Esophagus squamous epithelium (tissue), 5 donors: ENCODE results near the gene TAGAP. TPM values are rescaled to one million over a fixed set of nuclear protein-coding genes. Genes with fewer than 3 reads are reported as not detected.
"Not testable (repeated sequence)": the region's sequence is repeated elsewhere in the genome, so short reads cannot be mapped to it uniquely, and the experiment has no call there.

ENCODE experiments used
- DNase-seq: peaks from one replicate; lab custom pipeline; 2025; lab: John Stamatoyannopoulos, UW
- H3K27ac ChIP-seq, 4 donors: fragments of 200-600 bp; sonication (generic); one replicate each; pipeline ENCODE4 v1.5.1; 2016 to 2019; ENCODE audit warnings: mild to moderate bottlenecking in 1 of 4
- H3K27me3 ChIP-seq, 4 donors: fragments of 200-600 bp; sonication (generic); 1 replicate in 3 of 4; 2 replicates in 1 of 4; pipeline versions ENCODE4 v1.5.1 to v1.6.0; 2017 to 2021; ENCODE audit warnings: antibody characterized with exemption in 1 of 4
- H3K36me3 ChIP-seq, 3 donors: fragments of 200-600 bp; sonication (generic); one replicate each; pipeline ENCODE4 v1.5.1; 2016 to 2019
- H3K4me1 ChIP-seq, 3 donors: fragments of 200-600 bp; sonication (generic); one replicate each; pipeline ENCODE4 v1.5.1; 2017 to 2019
- H3K4me3 ChIP-seq, 4 donors: fragments of 200-600 bp; sonication (generic); 1 replicate in 3 of 4; 2 replicates in 1 of 4; pipeline ENCODE4 v1.5.1; 2016 to 2019; ENCODE audit warnings: mild to moderate bottlenecking in 2 of 4, moderate library complexity in 1 of 4
- H3K9me3 ChIP-seq, 3 donors: fragments of 200-600 bp; sonication (generic); one replicate each; pipeline ENCODE4 v1.5.1; 2016 to 2019
- POLR2A ChIP-seq, 4 donors: fragments of 450-650 bp; IDR thresholded peaks; one replicate each; pipeline ENCODE4 v1.6.1; 2017; ENCODE audit warnings: antibody characterized with exemption in 4 of 4, mild to moderate bottlenecking in 4 of 4, moderate library complexity in 3 of 4
- WGBS, 2 donors: methylation state at CpG; one replicate each; pipeline ENCODE4 v1.1.5; 2018; 5-methylcytosine and 5-hydroxymethylcytosine counted together
- intact Hi-C: fragments of 100-400 bp; cut with DNase I; formaldehyde crosslinking; loops from one replicate; pipeline ENCODE4 v1.15.0; 2022
- total RNA-seq, 4 donors: library from RNA; depleted of rRNA; stranded (reverse); fragments of >200 nt; gene quantifications; one replicate each; pipeline ENCODE4 v1.1.0, GENCODE V29; 2016
- TF ChIP-seq, protein P1 (sequence below), 6 experiments: fragments of 450-650 bp in 4 of 6; fragments of 200-600 bp in 2 of 6; sonication (generic) in 2 of 6; IDR thresholded peaks; one replicate each; pipeline ENCODE4 v1.5.1; 2016 to 2019; ENCODE audit warnings: antibody characterized with exemption in 6 of 6, mild to moderate bottlenecking in 4 of 6, moderate library complexity in 4 of 6
- donor health status: DM: yes; HTN: yes; CAD: no.

The TAGAP gene
- total RNA-seq, 4 donors from 2014 or later, result 0.83 to 3.6 (median 2.4) TPM

DNA sequence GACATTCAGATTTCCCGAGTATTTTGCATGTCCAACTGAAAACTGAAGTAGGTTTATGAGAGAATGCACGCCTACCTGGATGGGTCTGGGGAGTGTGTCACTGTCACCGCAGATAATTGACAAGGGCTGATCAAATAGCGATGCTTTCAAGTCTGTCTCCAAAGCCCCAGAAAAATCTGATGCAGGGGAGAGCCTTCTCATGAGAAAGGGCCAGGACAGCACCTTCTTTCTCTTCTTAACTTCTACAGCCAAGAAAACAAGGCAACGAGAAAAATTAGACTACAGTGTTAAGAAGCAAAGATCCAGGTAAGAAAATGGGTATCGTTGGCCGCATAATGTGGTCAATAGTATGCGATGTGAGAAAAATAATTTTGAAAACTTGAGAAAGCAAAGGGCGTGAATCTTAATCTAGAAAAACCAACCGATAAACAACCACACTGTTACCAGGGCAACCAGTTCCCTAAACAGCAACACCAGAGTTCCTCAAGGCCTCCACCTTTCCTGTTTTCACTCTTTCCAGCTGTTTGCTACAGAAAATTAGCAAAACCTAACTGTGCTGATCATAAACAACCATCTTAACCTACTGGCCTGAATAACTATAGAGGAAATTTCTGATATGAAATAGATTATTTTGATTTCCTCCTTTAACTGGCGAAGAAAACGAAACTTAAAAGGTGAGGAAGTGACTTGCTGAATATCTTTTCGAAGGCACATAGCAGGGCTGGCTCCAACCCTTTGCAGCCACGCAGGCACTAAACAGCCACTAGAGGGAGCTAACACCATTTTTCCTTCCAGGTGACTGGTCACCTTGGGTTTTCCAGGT, 2.6 kb downstream of the TAGAP start:
- H3K9me3 ChIP-seq, result no peaks in the 10 kb centered on the region
- H3K4me1 ChIP-seq, result peaks cover 5 to 51% (median 8%) of the 10 kb centered on the region in 3 donors
- no peaks in the 10 kb centered on the region for H3K36me3 ChIP-seq
- intact Hi-C loops, result no loop called here
- H3K4me3 ChIP-seq, result peak overlapping the region in 3 of 4 donors; percentile 19 to 52 (median 28)
- peak overlapping the region; percentile 47 to 82 (median 62) for H3K27ac ChIP-seq
- TF ChIP-seq, protein P1, sequence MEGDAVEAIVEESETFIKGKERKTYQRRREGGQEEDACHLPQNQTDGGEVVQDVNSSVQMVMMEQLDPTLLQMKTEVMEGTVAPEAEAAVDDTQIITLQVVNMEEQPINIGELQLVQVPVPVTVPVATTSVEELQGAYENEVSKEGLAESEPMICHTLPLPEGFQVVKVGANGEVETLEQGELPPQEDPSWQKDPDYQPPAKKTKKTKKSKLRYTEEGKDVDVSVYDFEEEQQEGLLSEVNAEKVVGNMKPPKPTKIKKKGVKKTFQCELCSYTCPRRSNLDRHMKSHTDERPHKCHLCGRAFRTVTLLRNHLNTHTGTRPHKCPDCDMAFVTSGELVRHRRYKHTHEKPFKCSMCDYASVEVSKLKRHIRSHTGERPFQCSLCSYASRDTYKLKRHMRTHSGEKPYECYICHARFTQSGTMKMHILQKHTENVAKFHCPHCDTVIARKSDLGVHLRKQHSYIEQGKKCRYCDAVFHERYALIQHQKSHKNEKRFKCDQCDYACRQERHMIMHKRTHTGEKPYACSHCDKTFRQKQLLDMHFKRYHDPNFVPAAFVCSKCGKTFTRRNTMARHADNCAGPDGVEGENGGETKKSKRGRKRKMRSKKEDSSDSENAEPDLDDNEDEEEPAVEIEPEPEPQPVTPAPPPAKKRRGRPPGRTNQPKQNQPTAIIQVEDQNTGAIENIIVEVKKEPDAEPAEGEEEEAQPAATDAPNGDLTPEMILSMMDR (IDR thresholded peaks at IDR 0.05), result peak; percentile 90 to 96 (median 92)
- no peak for TF ChIP-seq POLR2A (IDR thresholded peaks at IDR 0.05)
- H3K27me3 ChIP-seq, result peaks cover 0 to 5% (median 0%) of the 10 kb centered on the region in 4 donors
- no peak for DNase-seq
- WGBS, 2 donors, result 45 to 49% methylated on average over 14 of the region's 14 CpGs

DNA sequence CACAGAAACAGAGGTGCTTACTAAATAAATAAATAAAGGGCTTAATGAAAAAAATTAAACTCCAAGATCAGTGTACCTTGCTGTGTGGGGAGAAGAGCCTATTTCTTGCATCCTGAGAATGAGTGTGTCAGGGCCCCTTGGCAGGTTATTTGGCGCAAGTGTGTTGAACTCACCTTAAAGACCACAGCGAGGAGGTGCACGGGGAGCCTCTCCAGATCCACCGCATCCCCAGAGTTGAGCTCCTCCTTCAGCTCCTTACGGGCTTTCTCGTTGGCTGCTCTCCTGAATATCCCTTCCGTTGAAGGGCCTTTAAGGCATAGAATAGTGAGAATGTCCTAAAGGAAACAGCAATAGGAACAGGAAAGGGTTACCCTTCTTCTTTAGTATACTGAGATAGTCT, 3.6 kb downstream of the TAGAP start:
- H3K36me3 ChIP-seq, result peaks cover 0 to 2% (median 0%) of the 10 kb centered on the region in 3 donors
- H3K4me1 ChIP-seq, result peaks cover 5 to 51% (median 8%) of the 10 kb centered on the region in 3 donors
- no peak for DNase-seq
- peak overlapping the region in 2 of 4 donors; percentile 63 to 82 for H3K27ac ChIP-seq
- 77 to 96% methylated on average over 7 of the region's 7 CpGs for WGBS, 2 donors
- no peaks in the 10 kb centered on the region for H3K9me3 ChIP-seq
- intact Hi-C loops, result no loop called here
- H3K4me3 ChIP-seq, result no peak overlapping the region
- no peaks in the 10 kb centered on the region for H3K27me3 ChIP-seq
- no peak for TF ChIP-seq POLR2A (IDR thresholded peaks at IDR 0.05)
- TF ChIP-seq, protein P1 (IDR thresholded peaks at IDR 0.05), result no peak

DNA sequence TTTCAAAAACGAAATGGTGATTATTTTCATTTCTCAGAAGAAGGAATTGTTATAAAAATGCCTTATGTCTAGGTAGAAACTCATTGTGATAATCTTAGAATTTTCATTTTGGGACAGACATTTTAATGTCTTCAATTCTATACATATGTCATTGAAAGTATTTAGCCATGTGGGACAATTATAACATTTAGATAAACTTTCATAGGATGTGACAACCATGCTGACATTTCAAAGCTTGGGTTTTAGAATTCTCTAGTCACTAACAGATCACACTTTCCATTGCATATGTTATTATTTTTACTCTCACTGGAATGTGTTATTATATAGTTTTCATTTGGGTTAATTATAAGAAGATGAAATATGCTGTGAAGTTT, 4.9 kb downstream of the TAGAP start:
- DNase-seq, result no peak
- Histone ChIP-seq H3K9me3 (no peaks in the 10 kb centered on the region), H3K27me3 (no peaks in the 10 kb centered on the region), H3K4me1 (peaks cover 5 to 51% (median 8%) of the 10 kb centered on the region in 3 donors), H3K4me3 (no peak overlapping the region), H3K27ac (peak overlapping the region; percentile 69 to 86 (median 78)), H3K36me3 (peaks cover 0 to 9% (median 0%) of the 10 kb centered on the region in 3 donors)
- WGBS, 2 donors, result 15 to 44% methylated on average over 1 of the region's 1 CpG
- TF ChIP-seq POLR2A (IDR thresholded peaks at IDR 0.05), result no peak
- TF ChIP-seq, protein P1 (IDR thresholded peaks at IDR 0.05), result no peak
- intact Hi-C loops, result no loop called here

DNA sequence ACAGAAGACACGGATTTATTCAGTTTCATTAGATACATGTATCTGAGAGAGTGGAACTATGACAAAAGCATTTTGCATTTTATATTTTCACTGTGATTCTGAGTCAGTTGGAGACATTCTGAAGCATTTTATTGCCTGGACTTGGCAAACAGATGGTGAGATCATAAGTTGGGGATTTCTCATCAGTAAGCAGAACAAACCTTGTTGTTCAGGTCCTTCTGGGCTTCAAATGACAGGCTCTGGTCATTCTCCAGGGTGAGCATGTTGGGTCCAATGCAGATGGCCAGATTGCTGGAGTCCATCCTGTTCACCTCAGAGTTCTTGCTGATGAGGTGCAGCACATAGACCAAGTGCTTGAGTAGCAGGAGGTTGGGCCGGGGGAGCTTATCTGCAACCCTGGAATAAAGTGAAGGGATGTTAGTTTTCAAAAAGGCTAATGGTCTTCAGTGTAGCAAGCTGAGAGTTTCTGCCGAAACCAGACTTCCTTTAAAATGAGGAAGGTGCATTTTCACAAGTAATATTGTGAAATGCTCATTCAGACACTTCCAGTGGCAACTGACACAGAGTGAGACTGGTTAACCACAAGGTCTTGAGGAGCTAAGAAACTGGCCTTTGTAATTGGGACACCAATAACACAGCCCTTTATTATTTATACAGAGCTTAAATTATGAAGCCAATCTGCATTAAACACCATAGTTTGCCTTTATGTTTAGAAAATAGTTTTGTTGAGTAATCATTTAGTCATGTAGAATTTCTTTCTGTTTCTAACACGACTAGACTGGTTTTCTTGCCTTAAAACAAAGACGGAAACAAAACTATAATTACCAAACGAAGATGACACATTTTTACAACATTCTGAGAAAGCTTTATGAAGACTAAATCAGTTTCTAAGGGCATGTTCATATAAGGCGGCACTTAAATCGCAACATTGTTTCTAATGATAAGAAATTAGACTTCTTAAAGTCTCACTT, 5.6 kb downstream of the TAGAP start:
- no peaks in the 10 kb centered on the region for H3K27me3 ChIP-seq
- peak overlapping the region in 1 of 4 donors; percentile 14 for H3K4me3 ChIP-seq
- 21 to 35% methylated on average over 7 to 8 of the region's 8 CpGs for WGBS, 2 donors
- DNase-seq, result no peak
- peak overlapping the region; percentile 69 to 86 (median 78) for H3K27ac ChIP-seq
- H3K9me3 ChIP-seq, result no peaks in the 10 kb centered on the region
- H3K36me3 ChIP-seq, result peaks cover 0 to 9% (median 0%) of the 10 kb centered on the region in 3 donors
- TF ChIP-seq, protein P1 (IDR thresholded peaks at IDR 0.05), result no peak
- peak in 1 of 4 donors; percentile 8 for TF ChIP-seq POLR2A (IDR thresholded peaks at IDR 0.05)
- H3K4me1 ChIP-seq, result peaks cover 5 to 51% (median 8%) of the 10 kb centered on the region in 3 donors
- intact Hi-C loops, result no loop called here

DNA sequence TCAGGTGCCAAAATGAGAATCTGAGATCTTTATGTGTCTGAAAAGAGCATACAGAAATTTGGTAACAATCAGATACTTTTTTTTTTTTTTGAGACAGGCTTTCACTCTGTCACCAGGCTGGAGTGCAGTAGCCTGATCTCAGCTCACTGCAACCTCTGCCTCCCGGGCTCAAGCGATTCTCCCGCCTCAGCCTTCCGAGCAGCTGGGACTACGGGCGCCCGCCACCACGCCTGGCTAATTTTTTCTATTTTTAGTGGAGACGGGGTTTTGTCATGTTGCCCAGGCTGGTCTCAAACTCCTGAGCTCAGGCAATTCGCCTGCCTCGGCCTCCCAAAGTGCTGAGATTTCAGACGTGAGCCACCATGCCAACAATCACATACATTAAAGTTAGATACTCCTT, 6.5 kb downstream of the TAGAP start:
- WGBS, 2 donors, result 62 to 75% methylated on average over 12 of the region's 12 CpGs
- H3K4me3 ChIP-seq, H3K9me3 ChIP-seq, H3K27me3 ChIP-seq, H3K36me3 ChIP-seq, intact Hi-C loops, DNase-seq: not testable (repeated sequence)
- peak overlapping the region; percentile 69 to 86 (median 78) for H3K27ac ChIP-seq
- peaks cover 5 to 51% (median 8%) of the 10 kb centered on the region in 3 donors for H3K4me1 ChIP-seq
